ENCODE data around the gene KRT74. TPM values are rescaled to one million over a fixed set of nuclear protein-coding genes. Genes with fewer than 3 reads are reported as not detected.

KRT74 gene
- total and polyA plus RNA-seq, 4 experiments from 2014 or later, result not detected

DNA sequence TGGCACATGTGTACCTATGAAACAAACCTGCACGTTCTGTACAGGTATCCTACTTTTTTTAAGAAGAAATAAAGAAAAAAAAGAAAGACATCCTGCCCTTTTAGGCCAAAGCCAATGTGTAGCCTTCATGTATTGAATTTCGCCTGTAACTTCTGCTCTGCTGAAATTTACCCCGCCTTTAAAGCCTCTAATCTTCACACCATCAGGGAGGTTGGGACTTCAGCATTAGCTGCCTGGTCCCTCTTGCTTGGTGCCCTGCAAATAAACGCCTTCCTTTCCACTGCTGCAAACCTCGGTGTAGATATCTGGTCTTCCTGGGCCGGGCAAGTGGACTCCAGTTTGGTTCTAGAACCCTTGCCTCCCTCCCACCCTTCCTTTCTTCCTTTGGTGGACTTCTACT is 18.1 kb downstream of the KRT74 start:
- Mint-ChIP-seq H3K36me3 (no peaks in the 10 kb centered on the region), H3K27me3 (peaks cover 9 to 10% of the 10 kb centered on the region in 2 donors), H3K4me1 (peaks cover 0 to 14% (median 8%) of the 10 kb centered on the region in 4 donors), H3K27ac (no peak overlapping the region), H3K4me3 (no peak overlapping the region), H3K9me3 (no peaks in the 10 kb centered on the region)
- no peak overlapping the region for H3K4me3 ChIP-seq (ENCODE audit: low read length in 2 of 2)
- no peaks in the 10 kb centered on the region for H3K4me1 ChIP-seq (ENCODE audit: insufficient read depth, low read length)
- intact Hi-C loops (cut with micrococcal nuclease), result no loop called here
- CTCF ChIA-PET (ENCODE audit: partially characterized antibody), result interaction anchor here (1.7 kb wide), 1 partner anchor 324 kb away, joined by 5 read pairs; no protein-coding TSS in a partner anchor
- DNase-seq, result peak in 4 of 5 donors; percentile 5 to 19 (median 12)
- H3K27me3 ChIP-seq (ENCODE audit: insufficient read depth, low read length), result no peaks in the 10 kb centered on the region
- no peaks in the 10 kb centered on the region for H3K9me3 ChIP-seq (ENCODE audit: control insufficient read depth in 1 of 2, low read length in 2 of 2)
- no peak overlapping the region for H3K27ac ChIP-seq (ENCODE audit: low read depth, low read length)
- no peaks in the 10 kb centered on the region for H3K36me3 ChIP-seq (ENCODE audit: insufficient read depth, low read length)
- POLR2A ChIA-PET (ENCODE audit: partially characterized antibody), result no interaction called here

DNA sequence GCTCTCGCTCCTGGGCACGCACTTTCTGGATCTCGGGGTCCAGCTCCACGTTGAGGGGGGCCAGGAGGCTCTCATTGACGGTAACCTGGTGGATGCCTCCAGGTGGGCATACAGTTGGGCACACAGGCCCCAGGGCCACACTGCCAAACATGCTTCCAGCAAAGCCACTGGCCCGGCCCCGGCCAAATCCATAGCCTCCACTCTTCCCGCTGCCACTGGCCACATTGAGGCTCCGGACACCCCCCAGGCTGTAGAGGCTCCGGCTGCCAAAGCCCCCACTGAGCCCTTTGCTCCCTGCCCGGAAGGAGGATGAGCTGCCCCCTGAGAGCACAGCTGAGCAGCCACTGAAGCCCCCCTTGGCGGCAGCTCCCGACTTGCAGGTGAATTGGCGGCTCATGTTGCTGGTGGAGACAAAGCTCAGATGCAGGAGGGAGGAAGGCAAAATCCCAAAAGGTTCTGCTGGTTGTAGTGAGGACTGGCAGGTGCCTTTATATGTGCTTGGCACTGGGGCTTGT is 20.9 kb downstream of the KRT74 start, which contains the start of gene KRT71:
KRT71 (minus strand) TSS at position 465 of the 515 bp plus-strand sequence; CDS start at position 397, 68 bp downstream.
- Mint-ChIP-seq H3K4me1 (peaks cover 0 to 14% (median 8%) of the 10 kb centered on the region in 4 donors), H3K4me3 (no peak within 1 kb of the TSS), H3K27ac (peak within 1 kb of the TSS in 1 of 7 donors; percentile 11), H3K36me3 (no peaks in the 10 kb centered on the region), H3K9me3 (no peaks in the 10 kb centered on the region), H3K27me3 (peaks cover 6 to 15% of the 10 kb centered on the region in 2 donors)
- CTCF ChIA-PET (ENCODE audit: partially characterized antibody), result no interaction called here
- intact Hi-C loops (cut with micrococcal nuclease), result no loop called here
- DNase-seq, result no peak
- H3K27me3 ChIP-seq (ENCODE audit: insufficient read depth, low read length), result no peaks in the 10 kb centered on the region
- no peak within 1 kb of the TSS for H3K27ac ChIP-seq (ENCODE audit: low read depth, low read length)
- POLR2A ChIA-PET (ENCODE audit: partially characterized antibody), result no interaction called here
- no peak within 1 kb of the TSS for H3K4me3 ChIP-seq (ENCODE audit: low read length in 2 of 2)
- no peaks in the 10 kb centered on the region for H3K4me1 ChIP-seq (ENCODE audit: insufficient read depth, low read length)
- H3K9me3 ChIP-seq (ENCODE audit: control insufficient read depth in 1 of 2, low read length in 2 of 2), result no peaks in the 10 kb centered on the region
- H3K36me3 ChIP-seq (ENCODE audit: insufficient read depth, low read length), result no peaks in the 10 kb centered on the region

DNA sequence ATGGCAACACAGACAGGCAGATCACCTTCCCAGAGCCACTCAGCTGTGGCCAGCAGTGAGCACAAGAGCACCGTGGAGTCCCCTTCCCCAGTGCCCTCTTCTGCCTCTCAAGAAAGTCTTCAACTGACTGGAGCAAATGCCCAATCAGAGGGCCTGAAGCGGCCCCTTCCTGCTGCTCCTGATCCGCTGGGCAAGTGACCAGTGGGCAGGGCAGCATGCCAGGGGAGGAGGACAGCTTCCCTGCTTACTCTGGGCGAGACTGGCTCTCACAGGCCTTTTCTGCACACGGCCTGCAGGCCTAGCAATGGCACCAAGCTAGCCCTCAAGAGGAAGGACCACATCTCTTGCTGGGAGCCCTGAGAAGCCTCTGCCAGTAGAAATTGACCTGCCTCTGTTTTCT is 21.6 kb downstream of the KRT74 start:
- peaks cover 6 to 16% of the 10 kb centered on the region in 2 donors for H3K27me3 Mint-ChIP-seq
- no peaks in the 10 kb centered on the region for H3K27me3 ChIP-seq (ENCODE audit: insufficient read depth, low read length)
- intact Hi-C loops (cut with micrococcal nuclease), result no loop called here

GRCh38 chr12:52551216-52551865 is 22.3 kb downstream of the KRT74 start:
- Histone ChIP-seq H3K36me3 (ENCODE audit: insufficient read depth, low read length) (no peaks in the 10 kb centered on the region), H3K9me3 (ENCODE audit: control insufficient read depth in 1 of 2, low read length in 2 of 2) (no peaks in the 10 kb centered on the region), H3K27ac (ENCODE audit: low read depth, low read length) (no peak overlapping the region), H3K4me3 (ENCODE audit: low read length in 2 of 2) (no peak overlapping the region), H3K27me3 (ENCODE audit: insufficient read depth, low read length) (no peaks in the 10 kb centered on the region), H3K4me1 (ENCODE audit: insufficient read depth, low read length) (no peaks in the 10 kb centered on the region)
- no peak overlapping the region for H3K4me3 Mint-ChIP-seq
- CTCF ChIA-PET (ENCODE audit: partially characterized antibody), result no interaction called here
- POLR2A ChIA-PET (ENCODE audit: partially characterized antibody), result no interaction called here
- no peaks in the 10 kb centered on the region for H3K9me3 Mint-ChIP-seq
- intact Hi-C loops (cut with micrococcal nuclease), result no loop called here
- no peaks in the 10 kb centered on the region for H3K36me3 Mint-ChIP-seq
- DNase-seq, result no peak
- peaks cover 6 to 20% of the 10 kb centered on the region in 2 donors for H3K27me3 Mint-ChIP-seq
- H3K27ac Mint-ChIP-seq, result no peak overlapping the region
- peaks cover 0 to 14% (median 7%) of the 10 kb centered on the region in 4 donors for H3K4me1 Mint-ChIP-seq

More for the DNA sequence above, 21.6 kb downstream of the KRT74 start:
- no peaks in the 10 kb centered on the region for H3K9me3 Mint-ChIP-seq
- H3K4me3 ChIP-seq (ENCODE audit: low read length in 2 of 2), result no peak overlapping the region
- no peaks in the 10 kb centered on the region for H3K9me3 ChIP-seq (ENCODE audit: control insufficient read depth in 1 of 2, low read length in 2 of 2)
- DNase-seq, result no peak
- no peaks in the 10 kb centered on the region for H3K4me1 ChIP-seq (ENCODE audit: insufficient read depth, low read length)
- no peaks in the 10 kb centered on the region for H3K36me3 Mint-ChIP-seq
- no peaks in the 10 kb centered on the region for H3K36me3 ChIP-seq (ENCODE audit: insufficient read depth, low read length)
- CTCF ChIA-PET (ENCODE audit: partially characterized antibody), result no interaction called here
- POLR2A ChIA-PET (ENCODE audit: partially characterized antibody), result no interaction called here
- peaks cover 0 to 14% (median 8%) of the 10 kb centered on the region in 4 donors for H3K4me1 Mint-ChIP-seq
- no peak overlapping the region for H3K27ac Mint-ChIP-seq
- no peak overlapping the region for H3K4me3 Mint-ChIP-seq
- no peak overlapping the region for H3K27ac ChIP-seq (ENCODE audit: low read depth, low read length)

DNA sequence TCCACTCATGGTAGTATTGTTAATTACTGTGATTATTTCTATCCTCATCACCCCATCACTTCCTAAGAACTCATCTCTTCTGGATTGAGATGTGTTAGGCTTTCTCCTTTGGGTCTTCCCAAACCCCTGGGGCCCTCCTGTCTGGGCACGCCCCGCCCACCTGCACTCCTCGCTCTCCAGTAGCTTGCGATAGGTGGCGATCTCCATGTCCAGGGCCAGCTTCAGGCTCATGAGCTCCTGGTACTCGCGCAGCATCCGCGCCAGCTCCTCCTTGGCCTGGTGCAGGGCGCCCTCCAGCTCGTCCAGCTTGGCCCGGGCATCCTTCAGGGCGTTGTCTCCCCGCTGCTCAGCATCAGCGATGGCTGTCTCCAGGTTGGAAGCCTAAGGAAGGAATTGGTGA is 27.5 kb downstream of the KRT74 start:
- Mint-ChIP-seq H3K9me3 (no peaks in the 10 kb centered on the region), H3K36me3 (no peaks in the 10 kb centered on the region), H3K27ac (no peak overlapping the region), H3K4me1 (no peaks in the 10 kb centered on the region), H3K27me3 (peaks cover 4 to 21% of the 10 kb centered on the region in 2 donors), H3K4me3 (no peak overlapping the region)
- intact Hi-C loops (cut with micrococcal nuclease), result no loop called here
- H3K36me3 ChIP-seq (ENCODE audit: insufficient read depth, low read length), result no peaks in the 10 kb centered on the region
- ChIA-PET CTCF (ENCODE audit: partially characterized antibody) (no interaction called here), POLR2A (ENCODE audit: partially characterized antibody) (no interaction called here)
- no peaks in the 10 kb centered on the region for H3K4me1 ChIP-seq (ENCODE audit: insufficient read depth, low read length)
- no peak for DNase-seq
- no peak overlapping the region for H3K27ac ChIP-seq (ENCODE audit: low read depth, low read length)
- H3K9me3 ChIP-seq (ENCODE audit: control insufficient read depth in 1 of 2, low read length in 2 of 2), result no peaks in the 10 kb centered on the region
- no peak overlapping the region for H3K4me3 ChIP-seq (ENCODE audit: low read length in 2 of 2)
- H3K27me3 ChIP-seq (ENCODE audit: insufficient read depth, low read length), result no peaks in the 10 kb centered on the region

- H3K27me3 ChIP-seq (ENCODE audit: insufficient read depth, low read length), result no peaks in the 10 kb centered on the region
- no peaks in the 10 kb centered on the region for H3K9me3 ChIP-seq (ENCODE audit: control insufficient read depth in 1 of 2, low read length in 2 of 2)
- no peaks in the 10 kb centered on the region for H3K36me3 ChIP-seq (ENCODE audit: insufficient read depth, low read length)
- peaks cover 4 to 14% of the 10 kb centered on the region in 2 donors for H3K27me3 Mint-ChIP-seq
- H3K4me3 Mint-ChIP-seq, result no peak overlapping the region
- no peak overlapping the region for H3K27ac ChIP-seq (ENCODE audit: low read depth, low read length)
- H3K4me3 ChIP-seq (ENCODE audit: low read length in 2 of 2), result no peak overlapping the region
- no peak overlapping the region for H3K27ac Mint-ChIP-seq
- no peaks in the 10 kb centered on the region for H3K4me1 ChIP-seq (ENCODE audit: insufficient read depth, low read length)
- H3K4me1 Mint-ChIP-seq, result no peaks in the 10 kb centered on the region
- no peak for DNase-seq
- intact Hi-C loops (cut with micrococcal nuclease), result no loop called here
- POLR2A ChIA-PET (ENCODE audit: partially characterized antibody), result no interaction called here
- H3K36me3 Mint-ChIP-seq, result no peaks in the 10 kb centered on the region
- CTCF ChIA-PET (ENCODE audit: partially characterized antibody), result no interaction called here
- H3K9me3 Mint-ChIP-seq, result no peaks in the 10 kb centered on the region
These were observed 29.4 kb downstream of the KRT74 start for GRCh38 chr12:52543985-52544883.

DNA sequence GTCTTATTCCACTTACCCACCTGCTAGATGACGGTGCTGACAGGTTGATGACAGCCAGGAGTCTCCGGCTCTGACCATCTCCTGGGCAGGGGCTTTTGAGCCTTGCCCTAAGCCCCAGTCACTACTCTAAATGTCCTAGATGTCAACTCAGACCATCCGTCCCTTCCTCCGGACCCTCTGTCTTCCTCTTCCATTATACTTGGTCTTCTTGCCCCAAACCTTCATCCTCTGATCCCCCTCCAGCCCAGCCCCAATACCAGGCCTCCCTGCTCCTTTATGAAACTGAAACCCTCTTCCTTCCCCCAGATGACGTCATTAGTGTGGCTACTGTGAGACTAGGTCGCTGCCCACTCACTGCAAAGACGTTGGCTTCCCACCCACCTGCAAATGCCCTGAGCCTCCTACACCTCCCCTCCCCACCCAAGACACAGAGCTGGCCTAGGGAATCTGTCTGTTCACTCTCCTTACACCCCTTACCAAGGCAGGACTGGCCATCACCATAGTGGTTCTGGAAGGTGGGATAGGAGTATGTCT is 30.8 kb downstream of the KRT74 start:
- intact Hi-C loops (cut with micrococcal nuclease), result no loop called here
- peak overlapping the region in 2 of 7 donors; percentile 12 to 81 for H3K27ac Mint-ChIP-seq

More for the DNA sequence above, 30.8 kb downstream of the KRT74 start:
- H3K27ac ChIP-seq (ENCODE audit: low read depth, low read length), result no peak overlapping the region
- CTCF ChIA-PET (ENCODE audit: partially characterized antibody), result no interaction called here
- H3K36me3 Mint-ChIP-seq, result no peaks in the 10 kb centered on the region
- H3K27me3 ChIP-seq (ENCODE audit: insufficient read depth, low read length), result no peaks in the 10 kb centered on the region
- POLR2A ChIA-PET (ENCODE audit: partially characterized antibody), result no interaction called here
- peaks cover 4 to 11% of the 10 kb centered on the region in 2 donors for H3K27me3 Mint-ChIP-seq
- H3K9me3 ChIP-seq (ENCODE audit: control insufficient read depth in 1 of 2, low read length in 2 of 2), result no peaks in the 10 kb centered on the region
- no peaks in the 10 kb centered on the region for H3K4me1 Mint-ChIP-seq
- H3K4me3 ChIP-seq (ENCODE audit: low read length in 2 of 2), result no peak overlapping the region
- no peak for DNase-seq
- H3K4me1 ChIP-seq (ENCODE audit: insufficient read depth, low read length), result no peaks in the 10 kb centered on the region
- no peaks in the 10 kb centered on the region for H3K36me3 ChIP-seq (ENCODE audit: insufficient read depth, low read length)
- H3K4me3 Mint-ChIP-seq, result no peak overlapping the region
- no peaks in the 10 kb centered on the region for H3K9me3 Mint-ChIP-seq

All from CD4-positive, alpha-beta memory T cell (primary cell).